HG02973 (cell line): ENCODE measurements around the gene IFT27.
"Not testable (repeated sequence)": the region's sequence is repeated elsewhere in the genome, so short reads cannot be mapped to it uniquely, and the experiment has no call there.

Experiments
- ATAC-seq: cut with Tn5 transposase; IDR thresholded peaks from one replicate; pipeline ENCODE4 v1.9.1; 2021; ENCODE audit warnings: moderate library complexity; ENCODE audit not compliant: unreplicated experiment

The IFT27 gene

DNA sequence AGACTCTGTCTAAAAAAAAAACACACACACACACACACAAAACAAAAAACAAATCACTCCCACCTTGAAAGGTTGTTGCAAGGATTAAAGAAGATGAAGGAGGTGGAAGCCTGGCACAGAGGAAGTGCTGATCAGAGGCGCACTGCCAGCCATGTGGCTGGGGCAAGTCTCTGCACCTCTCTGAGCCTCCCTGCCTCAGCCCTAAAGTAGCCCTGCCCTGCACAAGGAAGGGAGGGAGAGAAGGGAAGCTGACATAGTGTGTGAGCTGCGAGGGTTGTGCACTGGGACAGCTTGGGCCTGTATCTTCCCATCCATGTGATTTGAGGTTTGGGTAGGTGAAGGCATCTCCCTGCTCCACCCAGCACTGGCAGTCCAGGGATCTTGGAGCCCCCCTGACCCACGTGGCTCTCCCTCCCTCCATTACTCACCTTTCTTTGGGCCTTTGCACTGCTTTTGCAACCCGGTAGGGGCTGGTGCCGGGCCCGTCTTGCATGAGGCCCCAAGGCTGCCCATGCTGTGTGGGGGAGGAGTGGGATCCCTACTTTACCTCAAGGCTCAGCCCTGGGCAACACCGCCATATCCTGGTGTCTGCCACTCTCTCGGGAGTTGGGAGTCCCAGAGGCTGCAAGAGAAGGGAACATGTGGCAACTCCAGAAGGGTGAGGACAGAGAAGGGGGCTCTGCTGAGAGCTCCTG lies 30.5 kb downstream of the IFT27 start:
- no peak for ATAC-seq

DNA sequence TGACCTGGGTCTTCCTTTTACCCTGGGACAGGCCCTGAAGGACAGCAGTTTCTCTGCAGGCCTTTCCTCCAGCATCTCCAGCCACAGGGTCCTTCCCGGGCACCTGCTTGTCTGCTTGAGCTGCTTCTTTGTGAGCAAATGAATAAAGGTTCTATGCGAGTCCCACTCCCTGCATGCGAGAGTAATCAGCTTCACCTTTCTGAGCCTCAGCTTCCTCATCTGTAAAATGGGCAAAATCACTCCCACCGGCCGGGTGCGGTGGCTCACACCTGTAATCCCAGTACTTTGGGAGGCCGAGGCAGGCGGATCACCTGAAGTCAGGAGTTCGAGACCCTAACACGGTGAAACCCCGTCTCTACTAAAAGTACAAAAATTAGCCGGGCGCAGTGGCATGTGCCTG lies 31.1 kb downstream of the IFT27 start:
- ATAC-seq, result no peak

DNA sequence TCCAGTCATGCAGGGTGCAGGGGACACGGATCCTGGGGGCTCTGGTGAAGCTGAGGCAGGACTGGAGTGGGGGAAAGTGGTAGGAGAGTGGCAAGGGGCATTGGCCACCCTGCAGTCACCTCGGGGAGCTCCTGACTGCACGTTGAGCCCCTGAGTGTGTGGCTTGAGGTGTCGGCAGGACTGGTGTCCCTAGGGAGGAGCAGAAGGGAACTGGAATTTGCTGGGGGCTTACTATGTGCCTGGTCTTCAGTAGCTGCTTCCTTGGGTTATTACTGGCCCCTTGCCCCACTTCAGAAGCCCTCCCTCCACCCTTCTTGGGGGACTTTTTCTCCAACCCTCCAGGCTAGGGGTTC lies 31.5 kb downstream of the IFT27 start:
- ATAC-seq, result no peak

DNA sequence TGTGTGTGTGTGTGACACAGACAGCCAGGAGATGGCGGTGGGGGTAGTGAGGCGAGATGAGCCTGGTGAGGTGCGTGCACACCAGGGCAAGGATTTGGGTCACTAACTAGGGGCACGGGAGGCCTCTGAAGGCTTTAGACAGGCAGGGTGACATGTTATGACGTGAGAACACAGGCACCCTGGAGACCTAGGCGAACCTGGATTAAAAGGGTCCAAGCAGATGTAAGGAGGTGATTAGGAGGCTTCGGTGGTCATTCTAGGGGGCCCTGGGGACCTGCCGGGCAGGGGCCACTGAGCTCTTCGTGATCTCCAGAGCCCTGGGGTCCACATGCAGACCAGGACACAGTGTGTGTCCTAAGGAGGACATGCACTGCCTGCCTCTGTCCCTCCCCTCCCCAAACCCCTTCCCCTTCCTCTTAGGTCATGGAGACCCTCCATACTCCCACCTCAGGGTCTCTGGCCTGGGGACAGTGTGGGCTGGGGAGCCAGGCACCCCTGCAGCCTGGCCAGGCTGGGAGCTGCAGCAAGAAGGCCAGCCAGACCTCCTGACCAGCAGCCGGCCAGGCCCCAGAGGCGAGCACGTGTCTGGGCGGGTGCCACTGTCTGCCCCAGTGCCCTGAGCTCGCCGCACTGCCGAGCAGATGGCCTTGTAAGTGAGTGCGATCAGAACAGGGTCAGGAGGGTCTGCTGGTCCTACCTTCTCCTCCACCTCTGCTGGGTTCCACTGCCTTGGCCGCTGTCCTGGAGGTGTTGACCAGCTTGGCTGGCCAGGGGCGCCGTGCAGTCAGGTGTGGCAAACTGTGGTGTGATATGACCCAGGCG lies 32.1 kb downstream of the IFT27 start:
- no peak for ATAC-seq

DNA sequence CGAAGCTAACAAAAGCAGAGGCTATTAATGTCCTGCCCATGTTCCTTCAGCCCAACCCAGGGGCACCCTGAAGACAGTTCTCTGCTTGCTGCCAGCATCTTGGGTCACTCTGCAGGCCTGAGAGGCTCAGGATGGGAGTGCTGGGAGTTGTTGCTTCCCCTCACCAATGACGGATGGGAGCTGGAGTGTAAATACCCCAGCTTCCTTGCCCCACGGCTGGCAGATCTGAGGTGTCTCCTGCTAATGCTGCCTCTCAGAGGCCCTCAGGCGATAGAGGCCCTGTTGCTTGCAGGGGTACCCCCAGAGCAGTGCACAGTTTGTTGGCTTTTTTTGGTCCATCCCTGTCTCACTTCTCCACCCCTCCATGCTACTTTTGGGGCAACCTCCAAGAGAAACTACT lies 32.9 kb downstream of the IFT27 start:
- no peak for ATAC-seq

DNA sequence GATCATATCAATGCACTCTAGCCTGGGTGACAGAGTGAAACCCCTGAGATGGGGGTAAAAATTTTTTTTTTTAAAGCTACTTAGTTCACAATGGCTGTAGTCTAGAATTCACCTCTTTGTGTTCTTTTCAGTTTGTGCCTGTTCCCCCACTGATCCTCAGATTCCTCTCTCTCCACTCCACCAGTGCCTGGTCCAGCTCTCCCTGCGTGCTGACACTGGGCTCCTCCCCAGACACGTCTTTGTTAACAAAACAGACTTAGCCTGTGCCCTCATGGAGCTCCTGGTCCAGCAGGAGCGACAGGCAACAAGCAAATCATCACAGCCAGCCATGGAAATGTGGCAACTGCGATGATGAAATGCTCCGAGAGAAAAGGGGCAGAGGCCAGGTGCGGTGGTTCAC lies 34.0 kb downstream of the IFT27 start:
- ATAC-seq, result no peak

DNA sequence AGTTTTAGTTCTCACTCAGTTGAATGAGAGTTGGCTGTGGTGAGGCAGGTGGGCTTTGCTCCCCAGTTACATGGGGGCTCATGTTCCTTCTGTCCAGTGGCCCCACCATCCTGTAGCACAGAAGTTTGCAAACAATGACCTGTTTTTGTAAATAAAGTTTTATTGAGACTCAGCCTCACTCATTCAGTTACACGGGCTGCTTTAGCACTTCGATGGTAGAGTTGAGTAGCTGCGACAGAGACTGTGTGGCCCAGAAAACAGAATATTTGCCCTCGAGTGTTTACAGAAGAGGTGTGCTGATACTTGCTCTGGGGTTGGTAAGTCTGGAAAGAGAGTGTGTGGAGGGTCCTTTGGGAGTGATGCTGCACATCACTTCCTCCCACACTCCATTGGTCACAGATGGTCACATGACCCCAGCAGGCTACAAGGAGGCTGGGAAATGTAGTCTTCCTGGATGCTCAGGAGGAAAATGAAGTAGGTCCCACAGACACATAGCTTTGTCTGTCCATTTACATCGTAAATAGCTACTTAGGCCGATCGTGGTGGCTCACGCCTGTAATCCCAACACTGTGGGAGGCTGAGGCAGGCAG lies 34.6 kb downstream of the IFT27 start:
- ATAC-seq, result no peak

DNA sequence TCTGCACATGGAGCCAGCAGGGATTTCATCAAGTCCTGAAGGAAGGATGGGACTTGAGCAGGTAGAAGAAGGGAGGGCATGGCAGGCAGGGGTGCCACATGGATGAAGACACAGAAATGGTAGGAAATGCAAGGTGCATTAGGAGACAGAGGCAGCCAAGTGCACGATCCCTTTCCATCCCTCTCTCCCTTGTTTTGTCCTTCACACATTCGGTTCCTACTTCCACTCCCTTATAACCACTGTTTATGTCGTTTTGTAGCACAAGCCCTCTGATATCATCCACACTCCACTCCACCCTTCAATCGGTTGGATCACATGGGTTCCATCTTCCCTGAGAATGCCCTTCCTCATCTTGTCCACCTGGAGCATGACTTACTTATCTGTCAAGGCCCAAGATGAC lies 35.2 kb downstream of the IFT27 start:
- no peak for ATAC-seq

DNA sequence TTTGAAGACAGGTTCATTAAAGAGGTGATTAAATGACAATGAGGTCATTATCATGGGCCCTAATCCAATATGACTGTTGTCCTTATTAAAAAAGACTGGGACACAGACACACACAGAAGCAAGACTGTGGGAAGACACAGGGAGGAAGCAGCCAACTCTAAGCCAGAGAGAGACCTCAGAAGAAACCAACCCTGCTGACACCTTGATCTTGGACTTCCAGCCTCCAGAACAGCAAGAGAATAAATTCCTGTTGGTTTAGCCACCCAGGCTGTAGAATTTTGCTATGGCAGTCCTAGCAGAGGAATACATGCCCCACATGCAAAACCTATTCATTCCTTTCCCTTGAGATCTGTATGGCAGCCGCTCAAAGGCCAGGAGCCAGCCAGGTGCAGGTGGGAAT lies 36.7 kb downstream of the IFT27 start:
- no peak for ATAC-seq

DNA sequence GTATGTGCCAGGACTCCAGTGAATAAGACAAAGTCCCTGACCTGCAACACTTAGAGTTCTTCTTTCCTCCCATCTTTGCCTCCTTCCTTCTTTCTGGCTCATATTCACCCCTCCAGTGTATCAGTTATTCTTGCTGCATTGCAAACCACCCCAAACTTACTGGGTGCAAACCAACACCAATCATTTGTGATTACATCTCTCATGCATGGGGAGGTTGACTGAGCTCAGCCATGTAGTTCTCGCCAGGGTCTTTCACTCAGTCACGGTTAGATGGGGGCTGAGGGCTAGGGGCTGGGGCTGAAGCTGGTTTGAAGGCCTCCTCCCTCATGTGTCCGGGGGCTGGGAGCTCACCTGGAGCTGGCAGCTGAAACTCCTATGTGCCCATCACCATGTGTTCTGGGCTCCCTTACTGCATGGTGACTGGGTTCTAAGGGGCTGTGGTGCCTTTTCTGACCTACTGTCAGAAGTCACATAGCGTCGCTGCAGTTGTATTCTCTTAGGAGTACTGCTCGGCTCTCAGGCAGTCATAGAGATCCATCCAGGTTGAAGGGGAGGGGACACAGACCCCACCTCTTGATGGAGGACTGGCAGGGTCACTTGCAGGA lies 37.4 kb downstream of the IFT27 start:
- ATAC-seq, result no peak

DNA sequence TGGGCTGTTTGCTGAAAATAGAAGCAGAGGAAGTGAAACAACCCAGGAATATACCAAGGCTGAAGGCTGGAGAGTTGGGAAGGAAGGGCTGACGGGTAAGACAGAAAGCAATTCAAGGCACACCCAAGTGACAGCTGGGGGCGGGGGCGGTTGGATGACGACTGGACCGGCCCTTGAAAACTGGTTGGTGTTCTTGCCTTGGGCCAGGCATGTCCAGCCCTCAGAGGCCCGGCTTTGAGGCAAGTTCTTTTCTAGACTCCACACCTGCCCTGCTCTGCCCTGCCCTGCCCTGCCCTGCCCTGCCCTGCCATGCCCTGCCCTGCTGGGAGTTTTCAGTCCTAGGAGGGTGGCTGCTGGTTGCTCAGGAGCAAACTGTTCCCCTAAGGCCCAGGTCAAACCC lies 38.1 kb downstream of the IFT27 start:
- ATAC-seq, result no peak

DNA sequence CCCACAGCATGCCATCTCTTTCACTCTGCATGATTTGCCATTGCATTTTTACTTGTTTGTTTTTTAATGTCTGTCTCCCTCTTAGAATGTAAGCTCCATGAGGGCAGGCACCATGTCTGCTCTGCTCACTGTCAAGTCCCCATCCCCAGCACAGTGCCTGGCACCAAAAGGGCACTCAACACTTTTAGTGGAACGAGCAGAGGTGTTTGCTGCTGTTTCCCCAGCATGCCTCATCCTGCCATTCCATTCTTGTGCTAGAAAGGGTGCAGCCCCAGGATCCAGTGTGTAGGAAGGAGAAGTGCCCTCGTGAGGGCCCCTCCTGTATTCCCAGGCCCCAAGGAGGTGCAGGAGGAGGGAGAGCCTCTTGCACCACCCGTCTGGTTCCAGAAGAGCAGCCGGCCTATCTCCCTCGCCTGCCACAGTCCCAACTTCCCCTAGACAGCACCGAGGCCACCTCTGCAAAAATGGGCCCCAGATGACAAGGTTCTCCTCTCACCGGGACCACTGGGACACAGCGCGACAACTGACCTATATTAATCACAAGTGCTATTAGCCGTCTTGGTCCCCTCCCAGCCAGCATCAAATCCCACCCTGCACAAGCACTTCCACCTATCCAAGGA lies 39.1 kb downstream of the IFT27 start:
- ATAC-seq, result no peak

DNA sequence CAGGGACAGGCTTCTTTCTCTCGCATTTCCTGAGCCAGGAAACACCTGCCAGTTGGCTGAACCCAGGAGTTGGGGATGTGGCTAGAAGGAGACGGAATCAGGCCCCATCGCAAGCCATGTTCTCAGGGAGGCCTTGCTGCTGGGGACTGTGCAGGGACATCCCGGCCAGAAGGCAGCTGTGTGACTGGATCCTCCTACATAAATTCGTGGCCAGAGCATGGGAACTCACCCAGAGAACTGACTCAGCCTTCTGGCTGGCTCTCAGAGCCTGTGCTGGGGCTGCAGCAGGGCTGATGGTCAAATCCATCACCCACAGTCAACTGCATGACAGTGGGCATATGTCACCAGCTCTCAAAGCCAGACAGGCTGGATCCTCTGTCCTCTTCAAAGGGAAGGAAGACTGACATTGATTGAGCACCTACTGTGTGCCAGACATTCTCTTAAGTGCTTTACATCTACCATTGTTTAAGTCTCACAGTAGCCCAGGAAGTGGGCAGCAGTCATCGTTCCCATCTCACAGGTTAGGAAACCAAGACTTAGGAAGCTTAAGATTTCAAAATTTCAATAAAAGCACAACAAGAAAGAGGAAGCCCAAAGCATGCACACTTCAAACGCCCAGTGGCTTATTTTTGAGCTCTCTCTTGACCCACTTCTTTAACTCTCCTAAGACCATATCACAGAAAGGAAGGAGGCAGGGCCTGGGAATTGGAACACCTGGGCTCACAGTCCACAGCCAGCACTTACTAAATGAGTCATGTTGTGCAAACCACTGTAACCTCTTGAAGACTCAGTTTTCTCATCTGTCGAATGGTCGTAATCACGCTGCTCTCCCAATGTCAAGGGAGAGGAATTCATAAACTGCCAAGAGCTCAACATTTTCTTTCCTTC lies 41.5 kb downstream of the IFT27 start:
- no peak for ATAC-seq

DNA sequence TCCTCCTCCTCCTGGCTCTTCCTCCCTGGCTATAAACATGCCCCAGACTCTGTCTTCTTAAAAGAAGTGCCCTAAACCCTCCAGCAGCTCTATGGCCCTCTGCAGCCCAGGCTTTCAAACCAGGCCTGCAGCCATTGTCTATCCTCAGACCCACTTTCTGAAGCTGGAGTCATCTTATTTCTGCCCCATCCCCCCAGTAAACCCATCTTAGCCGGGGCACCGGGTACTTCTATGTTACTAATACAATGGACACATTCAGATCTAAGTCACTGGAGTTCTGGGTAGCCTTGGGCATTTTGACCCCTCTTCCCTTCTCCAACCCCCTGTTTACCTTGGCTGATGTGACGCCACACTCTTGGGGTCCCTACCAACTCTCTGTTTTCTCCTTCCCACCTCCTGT lies 42.6 kb downstream of the IFT27 start:
- ATAC-seq, result no peak

DNA sequence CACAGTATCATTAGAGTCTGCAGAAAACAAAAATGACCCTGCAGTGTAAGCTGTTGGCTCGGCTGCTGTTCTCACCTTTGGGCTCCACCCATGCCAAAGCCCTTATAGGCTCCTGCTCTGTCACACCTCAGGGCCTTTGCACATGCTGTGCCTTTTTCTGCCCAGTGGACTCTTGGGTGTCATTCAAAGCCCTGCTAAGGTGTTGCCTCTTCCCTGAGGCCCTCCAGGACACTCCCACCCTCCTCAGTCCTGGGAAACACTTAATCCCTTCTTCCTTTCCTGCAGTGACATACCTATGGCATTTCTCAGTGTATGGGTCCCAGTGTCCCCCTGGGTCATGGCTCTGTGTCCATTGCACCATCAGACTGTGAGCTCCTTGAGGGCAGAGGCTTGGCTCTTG lies 43.3 kb downstream of the IFT27 start:
- no peak for ATAC-seq

DNA sequence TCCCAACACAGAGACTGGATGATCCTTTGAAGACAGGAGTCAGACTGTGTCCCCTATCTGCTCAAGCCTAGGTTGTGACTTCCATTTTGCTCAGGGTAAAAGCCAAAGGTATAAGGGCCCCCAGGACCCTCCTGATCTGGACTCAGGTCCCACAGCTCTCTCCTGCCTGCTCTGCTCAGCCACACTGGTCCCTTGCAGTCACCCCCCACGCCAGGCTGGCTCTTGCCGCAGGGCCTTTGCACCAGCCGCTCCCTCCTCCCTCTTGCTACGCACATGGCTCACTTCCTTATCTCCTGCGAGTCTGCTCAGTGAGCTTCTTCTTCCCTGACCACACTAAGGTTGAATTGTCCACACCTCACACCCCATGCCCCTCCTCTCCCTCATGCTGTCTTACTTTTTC lies 44.0 kb downstream of the IFT27 start:
- no peak for ATAC-seq

DNA sequence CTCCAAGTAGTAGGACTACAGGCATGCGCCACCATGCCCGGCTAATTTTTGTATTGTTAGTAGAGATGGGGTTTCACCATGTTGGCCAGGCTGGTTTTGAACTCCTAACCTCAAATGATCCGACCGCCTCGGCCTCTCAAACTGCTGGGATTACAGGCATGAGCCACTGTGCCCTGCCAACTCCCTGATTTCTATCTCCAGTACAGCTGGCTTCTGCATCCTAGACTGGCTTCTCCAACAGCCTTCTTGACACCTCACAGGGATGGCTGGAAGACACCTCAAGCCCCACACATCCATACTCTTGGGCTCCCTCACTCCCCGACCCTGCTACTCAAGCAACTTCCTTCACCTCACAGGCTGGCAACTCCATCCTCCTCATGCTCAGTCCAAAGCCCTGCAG lies 44.6 kb downstream of the IFT27 start:
- ATAC-seq, result not testable (repeated sequence)

DNA sequence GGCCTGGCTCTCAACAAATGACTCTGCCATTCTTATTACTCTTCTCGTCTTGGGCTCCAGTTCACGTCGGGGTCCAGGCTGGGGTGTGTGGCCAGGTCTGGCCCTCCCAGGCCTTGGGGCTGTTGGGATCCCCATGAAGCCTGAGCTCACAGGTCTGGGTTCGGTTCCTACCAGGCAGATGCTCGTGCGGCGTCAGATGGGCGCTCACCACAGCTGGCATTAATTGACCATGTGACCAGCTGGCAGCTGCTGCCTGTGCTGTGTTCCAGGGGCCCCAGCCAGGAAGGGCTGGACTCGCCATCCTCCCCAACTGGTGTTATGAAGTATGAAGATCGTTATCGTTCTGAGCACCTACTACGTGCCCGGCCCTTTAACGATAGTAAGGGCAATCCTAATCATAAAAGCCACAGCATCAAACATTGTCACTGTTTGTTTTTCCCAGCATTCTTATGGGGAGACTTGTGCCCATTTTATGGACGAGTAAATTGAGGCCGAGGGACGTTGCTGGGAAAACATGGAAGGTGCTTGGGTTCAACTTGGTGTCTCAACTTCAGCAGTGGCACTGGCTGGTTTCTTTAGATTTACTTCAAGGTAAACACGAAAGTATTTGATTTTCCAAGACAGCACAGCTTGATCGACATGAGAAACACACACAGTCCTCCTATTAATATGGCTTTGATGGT lies 45.6 kb downstream of the IFT27 start:
- ATAC-seq, result no peak

DNA sequence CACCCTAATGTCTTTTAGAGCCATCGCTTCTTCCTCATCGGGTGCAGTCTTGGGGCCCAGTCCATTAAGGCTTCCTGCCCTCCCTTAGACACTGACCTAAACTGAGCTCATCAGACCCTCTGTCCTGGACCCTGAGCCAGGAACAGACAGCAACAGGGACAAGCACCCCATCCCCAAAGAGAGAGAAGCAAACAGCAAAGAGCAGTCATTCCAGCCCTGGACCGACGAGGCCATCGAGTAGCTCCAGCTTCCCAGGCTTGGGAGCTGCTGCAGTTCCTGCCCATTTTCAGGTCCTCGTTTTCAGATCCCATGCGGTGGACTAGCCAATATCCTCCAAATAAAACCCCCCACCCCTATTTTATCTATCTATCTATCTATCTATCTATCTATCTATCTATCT lies 46.6 kb downstream of the IFT27 start:
- no peak for ATAC-seq

DNA sequence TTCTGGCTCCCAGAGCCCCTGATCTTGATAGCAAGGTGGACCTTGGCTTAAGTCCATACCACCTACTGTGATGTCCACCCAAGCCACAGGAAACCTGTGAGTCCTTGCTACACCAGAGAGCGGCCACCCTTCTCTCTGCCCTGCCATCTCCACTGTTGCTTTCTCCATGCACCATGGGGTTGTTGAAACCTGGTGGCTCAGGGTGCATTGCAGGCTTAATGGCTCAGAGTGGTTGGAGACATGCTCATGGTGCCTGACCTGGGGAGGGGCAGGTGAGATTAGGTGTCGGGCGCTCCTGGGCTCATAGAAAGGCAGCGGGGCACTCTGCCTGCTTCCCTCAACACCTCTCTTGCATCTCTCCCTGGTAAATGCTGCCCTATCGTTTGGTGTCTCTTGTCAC lies 47.4 kb downstream of the IFT27 start:
- no peak for ATAC-seq
